Cerebellar nuclear complex (tissue), 1 donor: Measurements from ENCODE around the gene PAPPA2.
"Not testable (repeated sequence)": the region's sequence is repeated elsewhere in the genome, so short reads cannot be mapped to it uniquely, and the experiment has no call there.

Source experiments
- DNase-seq, 2 experiments: peaks; one replicate each; lab custom pipeline; 2025; lab: John Stamatoyannopoulos, UW

Gene PAPPA2

GRCh38 chr1:176462674-176463378, at the start of gene PAPPA2:
Gene PAPPA2, plus strand, starts transcription at chr1:176463175. Its CDS starts 93,148 bp downstream, at chr1:176556323.
- no peak for DNase-seq

- DNase-seq, result no peak
Observed at GRCh38 chr1:176416777-176417176, 46.2 kb upstream of the PAPPA2 start.

- DNase-seq, result not testable (repeated sequence)
Observed at GRCh38 chr1:176419608-176420007, 43.4 kb upstream of the PAPPA2 start.

- no peak for DNase-seq
Observed at GRCh38 chr1:176434234-176434633, 28.7 kb upstream of the PAPPA2 start.

- DNase-seq, result no peak
Observed at GRCh38 chr1:176436251-176436650, 26.7 kb upstream of the PAPPA2 start.

- DNase-seq, result no peak
Observed at GRCh38 chr1:176440176-176440575, 22.8 kb upstream of the PAPPA2 start.

GRCh38 chr1:176444286-176444685, 18.7 kb upstream of the PAPPA2 start:
- DNase-seq, result no peak

- DNase-seq, result no peak
Observed at GRCh38 chr1:176445402-176445801, 17.6 kb upstream of the PAPPA2 start.

- DNase-seq, result no peak
Observed at GRCh38 chr1:176448340-176448739, 14.6 kb upstream of the PAPPA2 start.

- DNase-seq, result no peak
Observed at GRCh38 chr1:176450526-176450925, 12.4 kb upstream of the PAPPA2 start.

GRCh38 chr1:176451741-176452140, 11.2 kb upstream of the PAPPA2 start:
- not testable (repeated sequence) for DNase-seq

GRCh38 chr1:176456795-176457194, 6.2 kb upstream of the PAPPA2 start:
- DNase-seq, result no peak

- no peak for DNase-seq
Observed at GRCh38 chr1:176460544-176461336, 2.2 kb upstream of the PAPPA2 start.

- DNase-seq, result no peak
Observed at GRCh38 chr1:176461576-176461975, 1.4 kb upstream of the PAPPA2 start.

GRCh38 chr1:176466514-176466913, 3.5 kb downstream of the PAPPA2 start:
- DNase-seq, result no peak

- DNase-seq, result no peak
Observed at GRCh38 chr1:176469450-176470010, 6.6 kb downstream of the PAPPA2 start.

GRCh38 chr1:176471338-176472121, 8.6 kb downstream of the PAPPA2 start:
- DNase-seq, result no peak

- DNase-seq, result no peak
Observed at GRCh38 chr1:176479971-176480370, 17.0 kb downstream of the PAPPA2 start.

- DNase-seq, result no peak
Observed at GRCh38 chr1:176480750-176481149, 17.8 kb downstream of the PAPPA2 start.

GRCh38 chr1:176485083-176485482, 22.1 kb downstream of the PAPPA2 start:
- no peak for DNase-seq

GRCh38 chr1:176494436-176494835, 31.5 kb downstream of the PAPPA2 start:
- no peak for DNase-seq

- no peak for DNase-seq
Observed at GRCh38 chr1:176499671-176500070, 36.7 kb downstream of the PAPPA2 start.
